GM18502 (cell line): ENCODE results near the gene GNA14.

Experiments
- ATAC-seq: cut with Tn5 transposase; IDR thresholded peaks from one replicate; pipeline ENCODE4 v1.9.1; 2021; ENCODE audit warnings: mild to moderate bottlenecking; ENCODE audit not compliant: unreplicated experiment, poor library complexity

GNA14 gene

DNA sequence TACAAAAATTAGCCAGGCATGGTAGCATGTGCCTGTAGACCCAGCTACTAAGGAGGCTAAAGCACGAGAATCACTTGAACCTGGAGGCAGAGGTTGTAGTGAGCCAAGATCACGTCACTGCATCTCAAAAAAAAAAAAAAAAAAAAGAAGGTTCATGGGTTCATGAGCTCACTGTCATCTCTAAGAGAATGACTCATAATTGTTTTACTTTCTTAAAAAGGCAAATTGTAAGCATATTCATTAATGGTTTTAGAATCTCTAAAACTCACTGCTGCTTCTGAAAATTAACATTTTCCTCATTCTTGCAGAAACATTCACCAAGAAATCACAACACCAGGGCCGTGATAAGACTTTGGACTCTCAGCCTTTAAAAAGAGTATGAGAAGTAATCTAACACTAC is 103.6 kb downstream of the GNA14 start:
- no peak for ATAC-seq

DNA sequence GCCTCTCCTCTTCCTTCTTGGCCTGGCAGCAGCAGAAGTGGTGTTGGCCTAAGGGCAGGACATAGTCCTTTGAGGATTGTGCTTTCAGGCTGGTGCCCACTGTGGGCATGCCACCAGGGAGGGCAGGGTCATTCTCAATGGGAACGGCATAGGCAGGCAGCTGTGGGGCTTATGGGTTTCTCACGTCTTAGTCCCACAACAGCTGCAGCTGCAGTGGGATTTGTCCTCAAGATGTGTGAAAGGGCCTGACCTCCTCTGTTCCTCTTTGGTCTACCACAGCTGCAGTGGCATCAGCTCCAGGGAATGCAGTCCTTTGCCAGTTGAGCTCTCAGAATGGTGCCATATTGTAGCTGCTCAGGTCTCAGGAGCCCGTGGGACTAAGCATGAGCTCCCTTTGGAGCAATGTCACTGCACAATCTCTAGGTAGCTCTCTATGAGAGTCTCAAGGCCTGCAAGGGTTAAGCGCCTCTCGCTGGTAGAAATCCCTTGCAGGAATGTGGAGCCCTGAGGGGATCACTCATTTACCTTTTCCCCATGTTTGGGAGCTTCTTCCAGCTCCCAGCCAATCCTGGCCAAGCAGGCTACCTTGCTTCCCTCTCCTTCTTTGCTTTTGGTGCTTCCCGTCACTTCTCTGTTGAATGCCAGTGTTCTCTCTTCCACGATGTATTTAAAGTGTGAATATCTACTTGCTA is 104.8 kb downstream of the GNA14 start:
- ATAC-seq: no peak

DNA sequence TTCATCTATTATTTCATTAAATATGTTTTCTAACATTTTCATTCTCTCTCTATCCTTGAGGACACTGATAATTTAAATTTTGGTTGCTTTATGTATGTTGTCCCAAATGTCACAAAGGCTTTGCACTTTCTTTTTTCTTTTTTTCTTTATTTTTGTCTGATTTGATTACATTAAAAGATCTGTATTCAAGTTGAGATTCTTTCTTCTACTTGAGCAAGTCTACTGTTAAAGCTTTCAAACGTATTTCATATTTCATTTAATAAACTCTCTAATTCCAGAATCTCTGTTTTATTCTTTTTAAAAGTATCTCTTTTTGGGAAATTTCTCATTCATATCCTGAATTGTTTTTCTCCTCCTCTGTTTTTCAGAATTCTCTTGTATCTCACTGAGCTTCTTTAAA is 106.5 kb downstream of the GNA14 start:
- ATAC-seq: no peak

DNA sequence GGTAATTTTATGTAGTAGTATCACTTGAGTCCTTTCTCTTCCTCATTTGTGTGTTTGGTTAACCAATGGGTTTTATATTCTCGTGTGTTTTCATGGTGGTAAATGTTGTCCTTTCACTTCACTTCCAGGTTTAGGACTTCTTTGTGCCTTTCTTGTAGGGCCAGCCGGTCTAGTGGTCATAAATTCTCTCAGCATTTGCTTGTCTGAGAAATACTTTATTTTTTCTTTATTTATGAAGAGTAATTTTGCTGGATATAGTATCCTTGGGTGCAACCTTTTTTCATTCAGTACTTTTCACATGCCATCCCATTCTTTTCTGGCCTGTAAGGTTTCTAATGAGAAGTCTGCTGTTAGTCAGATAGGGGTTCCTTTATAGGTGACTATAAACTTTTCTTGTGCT is 107.1 kb downstream of the GNA14 start:
- no peak for ATAC-seq

DNA sequence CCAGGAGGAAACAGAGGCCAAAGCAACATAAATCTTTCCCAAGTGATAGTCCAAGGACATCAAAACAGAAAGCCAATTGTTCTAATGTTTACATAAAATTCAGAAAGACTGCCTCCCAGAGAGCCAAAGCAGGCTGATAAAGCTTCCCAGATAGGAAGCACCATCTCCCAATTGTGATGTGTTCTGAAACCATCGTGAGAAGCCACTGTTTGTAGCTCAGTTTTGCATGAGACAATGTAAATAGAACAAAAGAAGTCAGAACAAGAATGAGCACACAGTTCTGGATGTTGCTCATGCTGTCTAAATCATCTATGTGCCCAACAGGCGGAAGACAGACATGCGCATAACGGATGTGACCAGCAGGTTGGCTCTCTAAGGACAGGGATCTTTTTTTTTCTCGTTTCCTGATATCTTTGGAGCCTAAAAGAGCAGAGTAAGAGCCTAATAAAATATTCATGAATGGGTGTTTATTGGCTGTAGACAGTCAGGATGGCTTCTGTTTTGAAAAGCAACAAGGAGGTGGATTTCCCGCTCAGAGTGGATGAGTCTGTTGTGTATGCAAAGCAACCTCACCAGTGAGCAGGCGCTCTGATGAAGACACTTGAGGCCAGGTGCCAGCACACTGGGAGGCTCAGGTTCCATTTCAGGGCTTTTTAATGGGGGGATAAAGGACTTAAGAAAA is 113.6 kb downstream of the GNA14 start:
- no peak for ATAC-seq

DNA sequence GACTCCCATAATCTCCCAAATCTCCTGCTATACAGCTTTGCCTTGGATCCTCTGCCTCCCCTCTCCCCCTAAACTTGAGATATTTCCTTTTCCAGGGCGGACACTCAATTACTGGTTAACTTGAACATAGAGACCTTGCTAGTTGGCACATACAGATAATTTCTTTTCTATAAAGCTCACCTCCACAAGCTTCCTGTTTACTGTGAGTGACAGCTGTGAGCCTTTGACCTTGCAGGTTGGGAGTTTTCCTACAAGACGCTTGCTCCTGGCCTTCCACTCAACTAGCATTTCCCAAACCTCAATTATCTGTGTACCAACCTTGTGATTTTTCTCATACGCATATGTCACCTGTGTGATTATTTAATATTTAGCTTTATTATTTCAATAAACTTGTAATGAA is 114.5 kb downstream of the GNA14 start:
- no peak for ATAC-seq

DNA sequence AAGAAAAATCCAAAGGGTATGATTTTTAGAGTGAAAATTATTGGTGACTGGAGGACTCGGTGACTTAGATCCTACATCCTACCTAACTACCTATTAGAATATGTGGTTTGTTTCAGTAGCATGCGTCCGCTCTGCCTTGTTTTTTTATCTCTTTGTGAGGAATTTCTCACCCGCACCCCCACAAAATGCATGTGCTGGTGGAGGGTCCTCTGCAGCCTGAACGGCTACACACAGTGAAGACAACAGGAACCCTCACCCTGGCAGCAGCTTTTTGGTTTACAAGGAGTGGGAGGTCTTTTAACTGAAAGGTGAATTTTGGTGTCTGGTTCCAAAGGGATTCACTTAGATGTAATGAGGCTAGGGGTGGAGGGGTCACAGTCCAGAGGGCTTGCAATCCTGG is 115.5 kb downstream of the GNA14 start:
- ATAC-seq: no peak

DNA sequence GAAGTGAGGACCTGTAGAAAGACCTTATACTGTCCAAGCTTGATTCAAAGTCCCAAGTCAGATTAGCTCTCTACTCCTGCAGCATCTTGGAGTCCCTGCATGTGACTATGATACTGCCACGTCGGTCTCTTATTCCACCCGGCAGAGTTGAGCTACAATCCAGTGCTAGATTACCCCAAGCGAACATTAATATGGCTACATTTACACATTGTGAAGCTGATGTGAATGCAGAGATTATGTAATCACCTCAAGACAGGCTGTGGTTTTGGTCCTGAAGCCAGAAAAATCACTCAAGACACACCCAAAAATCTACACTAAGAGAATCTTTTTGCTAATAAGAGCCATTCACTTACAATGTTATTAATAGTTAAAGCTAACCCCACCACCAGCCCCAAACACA is 116.7 kb downstream of the GNA14 start:
- ATAC-seq: no peak

DNA sequence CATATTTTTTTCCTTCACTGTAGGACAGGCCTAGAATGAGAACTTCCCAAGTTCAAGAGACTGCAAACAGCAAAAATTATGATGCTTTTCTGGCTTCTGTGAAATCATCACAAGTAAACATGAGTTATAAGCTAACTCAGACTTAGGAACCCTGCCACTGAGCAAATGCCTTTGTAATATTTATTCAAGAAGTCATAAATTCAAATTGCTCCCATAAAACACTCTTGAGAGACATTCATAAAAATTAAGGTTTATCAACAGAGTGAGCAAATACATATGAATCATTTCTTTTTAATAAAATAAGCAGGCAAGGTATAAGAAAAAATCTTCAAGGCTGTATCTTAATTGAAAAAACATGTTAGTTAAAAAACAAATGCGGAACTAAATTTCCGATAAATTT is 124.2 kb downstream of the GNA14 start:
- ATAC-seq: no peak

DNA sequence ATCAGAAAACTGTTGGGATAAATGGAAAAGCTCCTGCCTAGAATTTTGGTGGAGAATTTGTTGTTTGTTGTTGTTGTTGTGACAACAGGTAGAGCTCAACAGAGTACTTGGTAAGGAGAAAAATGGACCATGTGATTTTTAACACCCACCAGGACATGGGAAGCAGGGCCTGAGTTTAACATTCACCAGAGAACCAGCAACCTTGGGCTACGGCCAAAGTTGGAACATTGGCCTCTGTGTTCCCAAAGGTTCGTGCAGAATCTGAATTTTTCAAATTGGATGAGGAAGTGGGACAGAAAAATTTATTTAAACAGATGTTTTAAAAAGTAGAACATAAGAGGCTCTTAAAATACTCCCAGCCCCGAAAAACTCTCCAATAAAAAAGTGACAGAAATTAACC is 127.0 kb downstream of the GNA14 start:
- no peak for ATAC-seq

DNA sequence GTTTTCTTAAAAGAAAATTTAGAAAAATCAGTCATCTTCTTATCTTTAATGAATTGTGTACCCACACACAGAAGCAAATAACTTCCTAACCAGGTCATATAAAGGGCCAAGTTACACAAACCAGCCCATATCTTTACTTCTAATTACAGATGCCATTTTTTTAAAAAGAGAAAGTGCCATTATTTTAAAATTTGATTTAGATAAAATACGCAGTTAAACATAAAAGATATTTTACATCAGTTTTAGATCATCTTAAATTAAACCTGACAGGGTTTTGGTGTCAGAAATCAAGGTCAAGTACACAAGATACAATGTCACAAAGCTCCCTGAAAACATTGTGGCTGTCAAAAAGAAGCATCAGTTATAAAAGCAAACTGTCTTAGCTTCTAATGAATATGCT is 129.4 kb downstream of the GNA14 start:
- ATAC-seq: no peak

DNA sequence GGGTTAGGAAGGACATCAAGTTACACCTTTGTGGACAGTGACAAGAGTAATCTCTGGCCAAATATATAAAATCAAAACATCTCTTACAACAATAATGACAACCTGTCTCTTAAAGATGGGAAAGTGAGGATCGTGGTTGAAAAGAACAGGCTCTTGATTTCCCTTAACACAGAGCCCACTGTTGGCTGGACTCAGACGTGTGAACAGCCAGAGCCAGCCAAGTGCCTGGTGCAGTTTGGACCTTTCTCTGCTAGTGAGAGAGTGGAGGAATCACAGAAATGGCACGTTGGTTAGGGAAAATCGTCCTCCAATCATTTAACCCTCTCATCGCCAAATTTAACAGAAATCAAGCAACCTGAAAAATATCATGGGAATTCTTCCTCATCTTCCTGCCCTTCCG is 131.3 kb downstream of the GNA14 start:
- no peak for ATAC-seq

DNA sequence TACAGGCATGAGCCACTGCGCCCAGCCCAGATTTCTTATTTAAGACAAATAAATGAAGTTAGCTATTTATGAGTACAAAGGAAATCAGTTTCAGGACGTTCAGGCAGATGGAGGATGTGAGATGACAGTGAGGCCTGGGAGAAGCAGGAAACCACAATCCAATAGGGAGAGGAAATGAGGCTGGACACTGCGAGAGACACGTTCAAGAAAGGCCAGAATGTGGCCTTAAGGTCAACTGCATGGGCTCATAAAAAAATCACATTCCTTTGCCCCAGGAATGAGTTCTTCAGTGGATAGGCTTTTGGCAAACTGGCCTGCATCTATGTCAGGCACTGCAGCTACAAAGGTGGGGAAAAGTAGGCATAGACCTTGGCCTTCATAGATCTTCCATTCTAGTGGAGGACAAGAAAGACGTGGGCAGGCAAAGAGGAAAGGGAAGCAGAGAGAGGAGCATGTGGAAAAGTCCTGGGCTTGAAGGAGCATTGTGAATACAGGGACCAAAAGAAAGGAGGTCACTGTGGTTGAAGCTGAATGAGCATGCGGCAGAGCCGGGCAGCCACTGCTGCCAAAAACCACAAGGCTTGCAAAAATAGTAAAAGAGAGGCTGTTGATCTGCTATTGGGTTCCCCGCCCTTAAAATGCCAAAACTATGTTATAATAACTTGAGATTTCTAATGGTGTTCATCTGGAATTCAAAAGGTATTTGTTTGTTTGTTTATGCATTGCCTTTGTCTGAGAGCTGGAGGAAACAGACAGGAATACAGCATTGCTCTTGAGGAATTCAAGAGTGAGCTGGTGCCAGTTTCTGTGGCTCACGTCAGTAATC is 133.0 kb downstream of the GNA14 start:
- no peak for ATAC-seq

DNA sequence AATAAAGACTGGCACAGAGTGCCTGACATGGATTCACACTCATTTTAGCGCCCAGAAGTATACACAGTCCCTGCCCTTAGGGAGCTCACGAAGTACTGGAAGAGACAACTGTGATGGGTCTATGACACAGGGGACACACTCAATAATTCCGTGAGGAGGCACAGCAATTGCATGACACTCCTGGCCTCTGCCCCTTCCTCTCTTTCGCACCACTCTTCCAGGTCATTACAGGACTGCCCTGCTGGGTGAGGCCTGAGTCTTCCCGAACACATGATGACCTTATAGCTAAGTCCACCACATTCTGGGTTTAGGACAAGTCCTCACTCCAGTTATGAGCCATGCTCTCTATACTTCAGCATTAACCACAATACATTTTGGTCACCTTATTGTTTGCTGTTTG is 134.7 kb downstream of the GNA14 start:
- no peak for ATAC-seq

DNA sequence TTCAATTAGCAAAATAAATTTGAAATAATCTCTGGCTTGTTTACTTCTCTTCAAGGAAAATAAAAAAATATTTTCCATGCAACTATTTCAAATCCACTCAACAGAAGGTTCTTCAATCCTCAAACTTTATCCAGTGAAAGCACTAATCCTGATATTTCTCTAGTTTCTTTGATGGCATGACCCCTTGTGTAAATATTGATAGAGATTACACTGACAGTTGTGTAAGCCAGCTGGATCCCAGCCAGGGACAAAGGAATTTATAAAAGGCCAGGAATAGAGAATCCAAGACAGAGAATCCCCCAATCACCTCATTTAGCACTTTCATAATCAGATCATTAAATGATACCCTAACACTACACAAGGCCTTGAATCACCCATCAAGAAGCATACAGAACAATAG is 135.2 kb downstream of the GNA14 start:
- no peak for ATAC-seq

DNA sequence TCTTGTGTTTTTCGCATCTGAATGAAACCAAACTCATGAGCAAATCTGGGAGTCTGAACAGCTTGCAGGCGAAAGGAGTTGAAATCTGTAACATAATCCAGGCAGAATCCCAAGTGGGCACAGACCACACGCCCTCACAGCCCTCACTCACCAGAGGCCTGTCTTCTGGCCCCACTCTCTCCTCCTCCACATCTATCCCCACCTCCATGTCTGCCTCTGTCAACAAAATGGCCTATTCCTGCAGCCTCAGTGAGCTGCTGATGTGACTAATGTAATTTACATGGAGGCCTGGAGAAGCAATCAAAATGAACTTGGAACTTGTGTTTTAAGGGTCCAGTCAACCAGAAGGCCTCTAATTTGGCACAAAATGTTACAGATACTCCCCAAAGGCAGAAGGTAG is 136.6 kb downstream of the GNA14 start:
- no peak for ATAC-seq

DNA sequence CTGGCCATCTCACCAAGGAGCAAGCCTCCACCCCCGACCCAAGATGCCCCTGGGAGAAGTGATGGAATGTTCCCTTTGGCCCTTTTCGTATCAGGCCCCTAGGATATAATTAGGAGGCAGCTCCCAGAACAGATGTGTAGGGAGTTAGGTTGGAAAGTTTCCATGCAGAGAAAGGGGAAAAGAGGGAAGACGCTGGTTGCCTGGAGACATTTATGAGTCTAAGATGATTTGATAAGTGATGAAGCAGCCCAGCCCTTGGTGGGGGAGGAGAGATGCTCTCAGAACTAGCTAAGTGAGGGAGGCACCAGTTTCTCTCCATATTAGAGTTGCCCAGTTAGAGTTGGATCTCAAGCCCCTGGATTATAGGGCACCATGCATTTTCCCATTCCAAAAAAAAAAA is 137.5 kb downstream of the GNA14 start:
- ATAC-seq: no peak

DNA sequence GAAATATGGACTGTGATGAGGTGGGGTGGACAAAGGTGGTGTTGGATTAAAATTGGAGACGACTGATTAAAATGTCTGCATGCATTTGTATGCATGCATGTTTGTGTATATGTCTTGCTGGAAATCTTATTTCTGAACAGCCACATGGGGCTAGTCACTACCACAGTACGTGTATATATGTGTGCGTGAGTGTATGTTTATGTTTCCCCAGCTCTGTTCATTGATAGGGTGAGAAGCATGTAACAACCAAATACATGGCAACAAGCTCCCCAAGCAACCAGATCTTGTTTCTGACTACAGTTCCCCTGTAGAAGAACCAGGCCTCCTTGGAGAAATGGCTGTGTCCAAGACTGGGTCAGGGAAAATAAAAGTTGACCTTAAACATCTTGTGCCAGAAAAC is 139.7 kb downstream of the GNA14 start:
- no peak for ATAC-seq

DNA sequence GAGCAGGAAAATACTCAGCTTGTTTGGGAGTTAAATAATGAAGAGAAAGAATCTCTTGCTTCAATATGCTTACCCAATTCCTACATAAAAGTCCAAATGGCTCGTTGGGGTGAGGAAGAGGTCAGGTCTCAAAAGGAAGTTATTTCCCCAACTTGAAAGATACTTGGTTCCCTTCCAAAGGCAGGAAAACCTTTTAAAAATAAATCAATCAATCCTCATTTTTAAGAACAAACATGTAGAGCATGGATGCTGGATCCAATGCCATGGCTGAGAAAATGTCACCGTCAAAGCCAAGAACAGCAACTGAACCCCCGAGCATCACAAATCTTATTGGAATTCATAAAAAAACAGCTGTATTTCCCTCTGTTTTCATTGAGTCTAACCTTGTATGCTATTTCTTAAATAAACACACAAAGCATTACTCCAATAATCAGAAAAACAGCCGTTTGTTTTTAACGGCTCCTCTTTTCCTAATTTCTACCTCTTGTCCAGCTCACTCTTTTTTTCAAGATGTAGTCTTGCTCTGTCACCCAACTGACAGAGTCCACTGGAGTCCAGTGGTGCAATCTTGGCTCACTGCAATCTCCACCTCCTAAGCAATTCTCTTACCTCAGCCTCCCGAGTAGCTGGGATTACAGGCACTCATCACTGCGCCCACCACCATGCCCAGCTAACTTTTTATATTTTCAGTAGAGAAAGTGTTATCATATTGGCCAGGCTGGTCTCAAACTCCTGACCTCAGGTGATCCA is 140.7 kb downstream of the GNA14 start:
- no peak for ATAC-seq

DNA sequence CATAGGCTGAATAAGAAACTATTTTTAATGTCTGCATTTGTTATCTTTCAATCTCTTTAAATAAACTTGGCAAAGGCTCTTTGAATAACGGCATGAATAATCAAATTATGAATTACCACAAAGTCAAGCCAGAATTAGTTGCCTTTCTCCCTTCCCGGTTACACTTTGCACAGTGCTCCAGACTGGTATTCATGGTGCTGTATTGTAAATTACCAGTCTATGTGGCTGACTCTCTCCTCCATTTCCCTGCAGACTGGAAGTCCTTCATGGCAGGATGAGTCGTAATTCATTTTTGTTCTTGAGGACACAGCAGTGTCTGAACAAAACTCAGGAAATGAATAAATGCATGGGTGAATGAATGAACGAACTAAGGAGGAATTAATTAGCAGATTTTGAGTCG is 142.9 kb downstream of the GNA14 start:
- no peak for ATAC-seq

DNA sequence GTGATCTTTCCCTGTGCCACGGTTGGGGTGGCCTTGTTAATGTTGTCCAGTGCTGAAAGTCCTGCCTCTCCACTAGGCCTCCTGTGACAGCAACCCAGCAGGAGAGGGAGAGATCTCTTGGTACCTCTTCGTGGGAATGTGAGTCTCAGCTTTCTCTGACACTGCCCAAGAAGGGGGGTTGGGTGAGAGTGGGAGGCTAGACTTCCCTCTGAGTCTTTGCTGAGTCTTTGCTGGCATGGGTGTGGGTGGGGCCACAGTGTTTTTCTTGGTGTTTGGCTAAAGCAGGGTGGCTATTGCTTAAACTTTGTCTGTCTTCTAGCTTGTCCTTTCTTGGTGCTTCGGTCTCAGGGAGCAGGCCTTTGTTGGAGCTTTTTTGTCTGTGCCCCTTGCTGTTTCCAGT is 145.6 kb downstream of the GNA14 start:
- no peak for ATAC-seq
